Stimulated activated CD8-positive, alpha-beta memory T cell treated with anti-CD3 and anti-CD28 coated beads, Interleukin-12 subunit alpha, Interleukin-12 subunit beta, amount 100 ng/mL, for 4 hours (primary cell): Measurements from ENCODE around the gene PTPRN2.

Experiments used
- DNase-seq: peaks from one replicate; pipeline ENCODE4 v3.0.0-alpha.2; 2020; ENCODE audit warnings: low read depth

PTPRN2 gene

GRCh38 chr7:157526913-157527634 is 1060.5 kb downstream of the PTPRN2 start:
- DNase-seq = no peak

GRCh38 chr7:157526005-157526912 is 1061.4 kb downstream of the PTPRN2 start:
- no peak for DNase-seq

- DNase-seq = no peak
Measured at GRCh38 chr7:157525491-157525915, 1062.1 kb downstream of the PTPRN2 start.

- no peak for DNase-seq
Measured at GRCh38 chr7:157524731-157525130, 1062.9 kb downstream of the PTPRN2 start.

GRCh38 chr7:157523766-157524421 is 1063.7 kb downstream of the PTPRN2 start:
- no peak for DNase-seq

GRCh38 chr7:157523371-157523765 is 1064.3 kb downstream of the PTPRN2 start:
- DNase-seq = no peak

GRCh38 chr7:157522954-157523353 is 1064.7 kb downstream of the PTPRN2 start:
- DNase-seq = no peak

- no peak for DNase-seq
Measured at GRCh38 chr7:157522189-157522588, 1065.4 kb downstream of the PTPRN2 start.

GRCh38 chr7:157521752-157522151 is 1065.9 kb downstream of the PTPRN2 start:
- no peak for DNase-seq

GRCh38 chr7:157521061-157521731 is 1066.4 kb downstream of the PTPRN2 start:
- no peak for DNase-seq

GRCh38 chr7:157520249-157520648 is 1067.4 kb downstream of the PTPRN2 start:
- no peak for DNase-seq

GRCh38 chr7:157519798-157520244 is 1067.8 kb downstream of the PTPRN2 start:
- DNase-seq = no peak

- DNase-seq = no peak
Measured at GRCh38 chr7:157519246-157519645, 1068.4 kb downstream of the PTPRN2 start.

GRCh38 chr7:157518514-157519175 is 1069.0 kb downstream of the PTPRN2 start:
- no peak for DNase-seq

GRCh38 chr7:157517782-157518513 is 1069.7 kb downstream of the PTPRN2 start:
- no peak for DNase-seq

- DNase-seq = no peak
Measured at GRCh38 chr7:157516911-157517781, 1070.5 kb downstream of the PTPRN2 start.

- no peak for DNase-seq
Measured at GRCh38 chr7:157516311-157516710, 1071.3 kb downstream of the PTPRN2 start.

GRCh38 chr7:157515342-157516041 is 1072.1 kb downstream of the PTPRN2 start:
- DNase-seq = no peak

GRCh38 chr7:157514746-157515145 is 1072.9 kb downstream of the PTPRN2 start:
- DNase-seq = no peak
